ENCODE results near the gene METAP2. TPM values are rescaled to one million over a fixed set of nuclear protein-coding genes. Genes with fewer than 3 reads are reported as not detected.

The METAP2 gene
- total RNA-seq, 1 donor from 2014 or later, result 20.6 TPM

DNA sequence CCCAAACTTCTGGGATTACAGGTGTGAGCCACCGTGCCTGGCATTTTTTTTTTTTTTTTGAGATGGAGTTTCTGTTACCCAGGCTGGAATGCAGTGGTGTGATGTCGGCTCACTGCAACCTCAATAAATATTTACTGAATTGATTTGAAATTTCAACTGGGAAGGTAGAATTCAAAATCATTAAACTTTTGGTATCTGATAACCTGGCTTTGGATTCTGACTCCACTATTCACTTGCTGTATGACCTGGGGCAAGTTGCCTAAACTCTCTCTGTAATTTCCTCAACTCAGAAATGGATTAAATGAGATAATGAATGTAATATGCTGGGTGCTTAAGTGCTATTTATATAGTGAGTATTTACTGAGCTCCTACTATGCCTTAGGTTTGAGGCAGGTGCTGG lies 8.7 kb upstream of the METAP2 start:
- DNase-seq (ENCODE audit: low spot score in 2 of 2), result no peak
- H3K27me3 ChIP-seq, result no peaks in the 10 kb centered on the region
- no peaks in the 10 kb centered on the region for H3K36me3 ChIP-seq
- H3K9me3 ChIP-seq, result no peaks in the 10 kb centered on the region
- H3K4me3 ChIP-seq, result no peak overlapping the region
- no peaks in the 10 kb centered on the region for H3K4me1 ChIP-seq
- TF ChIP-seq, protein P1, sequence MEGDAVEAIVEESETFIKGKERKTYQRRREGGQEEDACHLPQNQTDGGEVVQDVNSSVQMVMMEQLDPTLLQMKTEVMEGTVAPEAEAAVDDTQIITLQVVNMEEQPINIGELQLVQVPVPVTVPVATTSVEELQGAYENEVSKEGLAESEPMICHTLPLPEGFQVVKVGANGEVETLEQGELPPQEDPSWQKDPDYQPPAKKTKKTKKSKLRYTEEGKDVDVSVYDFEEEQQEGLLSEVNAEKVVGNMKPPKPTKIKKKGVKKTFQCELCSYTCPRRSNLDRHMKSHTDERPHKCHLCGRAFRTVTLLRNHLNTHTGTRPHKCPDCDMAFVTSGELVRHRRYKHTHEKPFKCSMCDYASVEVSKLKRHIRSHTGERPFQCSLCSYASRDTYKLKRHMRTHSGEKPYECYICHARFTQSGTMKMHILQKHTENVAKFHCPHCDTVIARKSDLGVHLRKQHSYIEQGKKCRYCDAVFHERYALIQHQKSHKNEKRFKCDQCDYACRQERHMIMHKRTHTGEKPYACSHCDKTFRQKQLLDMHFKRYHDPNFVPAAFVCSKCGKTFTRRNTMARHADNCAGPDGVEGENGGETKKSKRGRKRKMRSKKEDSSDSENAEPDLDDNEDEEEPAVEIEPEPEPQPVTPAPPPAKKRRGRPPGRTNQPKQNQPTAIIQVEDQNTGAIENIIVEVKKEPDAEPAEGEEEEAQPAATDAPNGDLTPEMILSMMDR (IDR thresholded peaks at IDR 0.05), result no peak
- H3K27ac ChIP-seq, result no peak overlapping the region
- intact Hi-C loops (cut with DNase I), result no loop called here

DNA sequence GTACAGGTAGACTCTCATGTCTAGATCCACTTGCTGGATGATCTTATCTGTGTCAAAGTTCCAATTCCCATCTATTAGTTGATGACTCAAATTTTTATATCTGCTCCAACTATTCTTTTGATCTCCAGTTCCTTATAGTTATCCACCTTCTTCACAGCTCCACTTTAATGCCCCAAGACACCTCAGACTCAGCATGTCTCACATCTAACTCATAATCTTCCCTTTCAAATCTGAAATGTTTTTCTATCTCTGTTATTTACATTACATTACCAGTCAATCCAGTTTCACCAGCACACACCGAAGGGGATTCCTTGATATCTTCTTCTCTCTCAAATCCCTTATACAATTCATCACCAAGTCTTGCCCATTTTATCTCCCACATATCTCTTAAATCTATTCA lies 3.7 kb upstream of the METAP2 start:
- no peak for DNase-seq (ENCODE audit: low spot score in 2 of 2)
- intact Hi-C loops (cut with DNase I), result loop anchor here (5.0 to 10.0 kb wide), 3 partner anchors 128 to 355 kb away; partner anchors contain the start of genes FGD6 and VEZT
- Histone ChIP-seq H3K9me3 (no peaks in the 10 kb centered on the region), H3K36me3 (no peaks in the 10 kb centered on the region), H3K4me3 (no peak overlapping the region), H3K27ac (no peak overlapping the region), H3K27me3 (no peaks in the 10 kb centered on the region), H3K4me1 (peaks cover 0 to 6% of the 10 kb centered on the region in 2 donors)
- TF ChIP-seq, protein P1 (IDR thresholded peaks at IDR 0.05), result no peak

DNA sequence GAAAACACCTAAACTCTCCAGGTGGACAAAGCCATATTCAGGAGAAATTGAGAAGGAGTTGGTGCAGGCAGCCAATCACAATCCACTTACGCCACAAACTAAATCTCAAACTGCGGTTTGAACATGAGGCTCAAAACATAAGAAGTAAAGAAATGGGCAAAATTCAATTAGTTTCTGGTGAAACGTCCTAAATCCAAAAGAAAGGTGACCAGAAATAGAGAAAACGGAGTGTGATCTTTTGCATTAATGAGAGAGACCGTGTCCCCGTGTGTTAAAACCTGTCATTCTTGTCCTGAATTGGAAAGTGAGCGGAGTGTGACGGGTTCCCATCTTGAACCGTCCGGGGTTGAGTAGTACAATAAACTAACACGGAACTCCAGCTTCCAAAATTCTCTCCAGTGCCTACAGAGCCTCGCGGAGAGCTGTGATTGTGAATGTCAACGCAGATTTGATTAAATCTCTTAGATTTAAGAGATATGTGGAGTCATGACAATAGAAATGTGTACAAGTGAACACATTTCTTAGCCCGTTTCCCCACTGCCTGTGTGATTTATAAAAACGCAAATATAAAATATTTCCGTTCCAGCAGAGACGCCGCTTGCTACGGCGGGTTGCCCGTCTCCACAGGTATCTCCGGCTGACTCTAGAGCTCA lies 595 bp upstream of the METAP2 start:
- intact Hi-C loops (cut with DNase I), result loop anchor here (1.0 to 10.0 kb wide), 5 partner anchors 56 to 359 kb away; partner anchors contain the start of genes FGD6 and VEZT
- Histone ChIP-seq H3K4me3 (peak overlapping the region; percentile 72 to 97), H3K36me3 (peaks cover 5 to 22% of the 10 kb centered on the region in 2 donors), H3K27me3 (no peaks in the 10 kb centered on the region), H3K4me1 (peaks cover 3 to 18% of the 10 kb centered on the region in 2 donors), H3K27ac (peak overlapping the region; percentile 94 to 96), H3K9me3 (no peaks in the 10 kb centered on the region)
- TF ChIP-seq, protein P1 (IDR thresholded peaks at IDR 0.05), result no peak
- peak in 1 of 2 donors; percentile 69 for DNase-seq (ENCODE audit: low spot score in 2 of 2)

DNA sequence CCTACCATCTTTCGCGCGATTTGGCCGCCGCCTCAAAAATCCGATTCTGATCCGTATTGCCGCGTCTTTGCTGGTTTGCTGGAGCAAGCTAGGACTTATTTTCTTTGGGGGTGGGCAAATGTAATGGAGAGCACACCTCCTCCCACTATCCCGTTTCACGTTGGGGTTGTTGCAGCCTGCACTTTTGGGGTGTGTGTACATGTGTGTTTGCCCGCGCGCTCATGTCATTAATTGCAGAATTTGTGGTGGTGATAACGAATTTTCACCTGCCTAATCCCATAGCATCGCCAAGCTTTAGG lies 657 bp downstream of the METAP2 start:
- intact Hi-C loops (cut with DNase I), result loop anchor here (5.0 to 10.0 kb wide), 3 partner anchors 132 to 360 kb away; partner anchors contain the start of genes FGD6 and VEZT
- Histone ChIP-seq H3K4me1 (peaks cover 3 to 28% of the 10 kb centered on the region in 2 donors), H3K27me3 (no peaks in the 10 kb centered on the region), H3K36me3 (peaks cover 11 to 33% of the 10 kb centered on the region in 2 donors), H3K4me3 (peak overlapping the region; percentile 72 to 97), H3K9me3 (no peaks in the 10 kb centered on the region), H3K27ac (peak overlapping the region; percentile 94 to 96)
- TF ChIP-seq, protein P1 (IDR thresholded peaks at IDR 0.05), result no peak
- DNase-seq (ENCODE audit: low spot score in 2 of 2), result no peak

DNA sequence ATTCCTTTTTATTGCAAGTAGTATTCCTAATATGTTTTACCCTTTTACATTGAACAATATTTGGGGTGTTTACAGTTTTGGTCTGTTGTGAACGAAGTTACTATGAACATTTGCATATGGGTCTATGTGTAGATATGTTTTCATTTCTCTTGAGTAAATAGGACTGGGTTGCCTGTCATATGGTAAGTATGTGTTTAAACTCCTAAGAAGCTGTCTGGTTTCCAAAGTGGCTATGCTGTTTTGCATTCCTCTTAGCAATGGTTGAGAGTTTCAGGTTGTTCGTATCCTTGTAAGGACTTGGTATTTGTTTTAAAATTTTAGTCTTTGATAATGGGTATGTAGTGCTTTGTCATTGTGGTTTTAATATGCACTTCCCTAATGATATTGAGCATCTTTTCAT lies 6.3 kb downstream of the METAP2 start:
- intact Hi-C loops (cut with DNase I), result no loop called here
- Histone ChIP-seq H3K27me3 (no peaks in the 10 kb centered on the region), H3K27ac (peak overlapping the region; percentile 25 to 35), H3K36me3 (peaks cover 16 to 40% of the 10 kb centered on the region in 2 donors), H3K4me1 (peaks cover 3 to 31% of the 10 kb centered on the region in 2 donors), H3K4me3 (no peak overlapping the region), H3K9me3 (no peaks in the 10 kb centered on the region)
- TF ChIP-seq, protein P1 (IDR thresholded peaks at IDR 0.05), result no peak
- no peak for DNase-seq (ENCODE audit: low spot score in 2 of 2)

Measured in ascending aorta (tissue), 2 donors.